Mucosa of rectum (tissue), 2 donors: ENCODE results near the gene GABRR2.

Experiments used
- H3K27ac ChIP-seq, 2 donors: one replicate each; pipeline ENCODE4 v1.7.0; 2013; ENCODE audit warnings: inconsistent platforms in 2 of 2, low read depth in 2 of 2, low read length in 2 of 2
- H3K27me3 ChIP-seq, 2 donors: one replicate each; pipeline ENCODE4 v1.7.0; 2013; ENCODE audit warnings: low read length in 2 of 2; ENCODE audit not compliant: control insufficient read depth in 2 of 2, insufficient read depth in 2 of 2
- H3K36me3 ChIP-seq, 2 donors: one replicate each; pipeline ENCODE4 v1.7.0; 2013; ENCODE audit warnings: low read length in 2 of 2; ENCODE audit not compliant: control insufficient read depth in 2 of 2, insufficient read depth in 2 of 2
- H3K4me1 ChIP-seq, 2 donors: one replicate each; pipeline ENCODE4 v1.7.0; 2013; ENCODE audit warnings: low read length in 2 of 2, mild to moderate bottlenecking in 1 of 2; ENCODE audit not compliant: control insufficient read depth in 2 of 2, insufficient read depth in 2 of 2
- H3K4me3 ChIP-seq, 2 donors: one replicate each; pipeline ENCODE4 v1.7.0; 2013; ENCODE audit warnings: low read length in 2 of 2
- H3K9ac ChIP-seq, 2 donors: one replicate each; pipeline ENCODE4 v1.7.0; 2013; ENCODE audit warnings: low read length in 2 of 2, low read depth in 1 of 2, mild to moderate bottlenecking in 1 of 2
- H3K9me3 ChIP-seq, 2 donors: one replicate each; pipeline ENCODE4 v1.7.0; 2013; ENCODE audit warnings: low read length in 2 of 2; ENCODE audit not compliant: control insufficient read depth in 2 of 2
- donor health status: healthy.
- donor health status: Normal muscosa, but diverticular disease.

GABRR2 gene

GRCh38 chr6:89315249-89315885 lies at the start of gene GABRR2:
TSS of gene GABRR2 (minus strand) at chr6:89315299. CDS start at chr6:89315165, 134 bp downstream.
- peaks cover 0 to 3% of the 10 kb centered on the region in 2 donors for H3K36me3 ChIP-seq
- no peaks in the 10 kb centered on the region for H3K27me3 ChIP-seq
- no peak within 1 kb of the TSS for H3K4me3 ChIP-seq
- no peak within 1 kb of the TSS for H3K9ac ChIP-seq
- H3K9me3 ChIP-seq = no peaks in the 10 kb centered on the region
- H3K4me1 ChIP-seq = peaks cover 14 to 20% of the 10 kb centered on the region in 2 donors
- no peak within 1 kb of the TSS for H3K27ac ChIP-seq

- Histone ChIP-seq H3K27ac (no peak overlapping the region), H3K9me3 (no peaks in the 10 kb centered on the region), H3K4me1 (no peaks in the 10 kb centered on the region), H3K27me3 (no peaks in the 10 kb centered on the region), H3K36me3 (no peaks in the 10 kb centered on the region), H3K9ac (no peak overlapping the region), H3K4me3 (no peak overlapping the region)
Measured at GRCh38 chr6:89364586-89364985, 49.5 kb upstream of the GABRR2 start.

DNA sequence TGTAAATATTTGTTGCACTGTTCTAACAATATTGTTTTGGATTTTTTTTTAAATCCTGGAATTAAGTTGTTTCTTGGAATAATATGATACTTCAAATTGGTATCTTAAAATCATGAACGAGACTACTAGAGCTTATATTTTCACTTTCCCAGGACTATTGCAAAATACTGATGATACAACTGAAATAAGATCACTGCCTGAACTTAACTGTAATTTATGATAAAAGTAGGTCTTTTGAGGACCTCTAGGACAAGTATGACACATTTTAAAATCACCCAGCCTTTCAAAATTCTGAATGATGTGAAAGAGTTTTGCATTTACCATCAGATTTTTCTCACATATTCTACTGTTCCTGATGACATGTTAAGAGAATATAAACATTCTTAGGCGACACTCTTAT lies 46.1 kb upstream of the GABRR2 start:
- Histone ChIP-seq H3K9ac (no peak overlapping the region), H3K27me3 (no peaks in the 10 kb centered on the region), H3K9me3 (no peaks in the 10 kb centered on the region), H3K4me3 (no peak overlapping the region), H3K36me3 (no peaks in the 10 kb centered on the region), H3K27ac (no peak overlapping the region), H3K4me1 (no peaks in the 10 kb centered on the region)

GRCh38 chr6:89360415-89360999 lies 45.4 kb upstream of the GABRR2 start:
- H3K27ac ChIP-seq = no peak overlapping the region
- no peaks in the 10 kb centered on the region for H3K9me3 ChIP-seq

DNA sequence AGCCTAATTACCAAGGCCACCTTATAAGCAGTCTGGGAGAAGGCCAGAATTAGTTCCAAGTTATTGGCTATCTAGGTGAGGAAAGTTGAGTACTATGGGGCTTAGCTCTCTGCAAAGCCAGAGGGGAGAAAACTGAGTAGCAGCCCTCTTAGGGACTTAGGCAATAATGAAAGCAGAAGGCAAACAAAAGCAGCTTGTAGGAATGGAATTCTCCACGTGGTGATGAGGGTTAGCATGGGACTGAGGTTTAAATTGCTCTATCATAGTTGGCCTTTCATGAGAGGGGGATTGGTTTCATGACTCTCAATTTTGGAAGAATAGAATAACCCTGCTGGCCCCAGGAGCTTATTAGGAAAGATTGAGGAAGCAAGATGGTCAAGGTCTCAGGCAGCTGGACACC lies 44.5 kb upstream of the GABRR2 start:
- H3K27ac ChIP-seq = no peak overlapping the region
- no peaks in the 10 kb centered on the region for H3K36me3 ChIP-seq
- no peak overlapping the region for H3K4me3 ChIP-seq
- H3K9me3 ChIP-seq = no peaks in the 10 kb centered on the region
- H3K27me3 ChIP-seq = no peaks in the 10 kb centered on the region
- no peak overlapping the region for H3K9ac ChIP-seq
- no peaks in the 10 kb centered on the region for H3K4me1 ChIP-seq

More at GRCh38 chr6:89360415-89360999, 45.4 kb upstream of the GABRR2 start:
- Histone ChIP-seq H3K4me1 (no peaks in the 10 kb centered on the region), H3K27me3 (no peaks in the 10 kb centered on the region), H3K9ac (no peak overlapping the region), H3K36me3 (no peaks in the 10 kb centered on the region), H3K4me3 (no peak overlapping the region)

- peak overlapping the region; percentile 53 to 61 for H3K27ac ChIP-seq
- H3K4me1 ChIP-seq = peaks cover 0 to 5% of the 10 kb centered on the region in 2 donors
- peak overlapping the region in 1 of 2 donors; percentile 27 for H3K4me3 ChIP-seq
- H3K27me3 ChIP-seq = no peaks in the 10 kb centered on the region
- no peaks in the 10 kb centered on the region for H3K9me3 ChIP-seq
- H3K9ac ChIP-seq = peak overlapping the region in 1 of 2 donors; percentile 47
- no peaks in the 10 kb centered on the region for H3K36me3 ChIP-seq
Measured at GRCh38 chr6:89357390-89357789, 42.3 kb upstream of the GABRR2 start.

- H3K9ac ChIP-seq = no peak overlapping the region
Measured at GRCh38 chr6:89356642-89357170, 41.6 kb upstream of the GABRR2 start.

DNA sequence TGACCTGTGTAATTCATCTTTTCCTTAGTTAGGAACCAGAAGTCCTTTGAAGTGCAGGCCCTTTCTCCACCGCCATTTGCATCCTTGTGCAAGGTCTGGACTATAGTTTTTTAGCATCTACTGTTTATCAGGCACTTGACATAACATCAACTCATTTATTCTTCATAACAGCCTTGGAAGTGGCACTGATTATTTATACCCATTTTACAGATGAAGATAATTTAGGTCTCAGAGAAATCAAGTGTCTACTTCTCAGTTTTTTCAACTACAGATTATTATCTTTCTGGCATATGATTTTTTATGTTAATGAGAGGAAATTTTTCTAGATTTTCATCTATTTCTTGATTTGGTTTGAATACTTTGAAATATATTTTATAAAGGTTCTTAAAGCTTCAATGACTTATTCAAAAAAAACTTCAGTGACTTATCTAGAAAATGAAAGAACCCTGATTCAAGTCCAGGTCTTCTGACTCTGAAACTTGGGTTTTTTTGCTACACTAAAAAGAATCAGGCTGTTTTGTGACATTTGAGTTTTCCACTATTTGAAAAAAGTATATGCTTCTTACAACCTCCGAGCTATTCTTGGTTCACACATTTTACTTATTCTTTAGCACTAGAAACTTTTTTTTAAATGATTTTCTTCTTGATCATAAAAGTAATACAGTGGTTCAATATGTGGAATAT lies 40.6 kb upstream of the GABRR2 start:
- Histone ChIP-seq H3K27me3 (no peaks in the 10 kb centered on the region), H3K9ac (no peak overlapping the region), H3K9me3 (no peaks in the 10 kb centered on the region), H3K36me3 (no peaks in the 10 kb centered on the region), H3K4me3 (no peak overlapping the region), H3K4me1 (peaks cover 8 to 12% of the 10 kb centered on the region in 2 donors), H3K27ac (no peak overlapping the region)

More at GRCh38 chr6:89356642-89357170, 41.6 kb upstream of the GABRR2 start:
- Histone ChIP-seq H3K4me3 (no peak overlapping the region), H3K9me3 (no peaks in the 10 kb centered on the region), H3K27ac (no peak overlapping the region), H3K27me3 (no peaks in the 10 kb centered on the region), H3K4me1 (peaks cover 0 to 5% of the 10 kb centered on the region in 2 donors), H3K36me3 (no peaks in the 10 kb centered on the region)

GRCh38 chr6:89353702-89354392 lies 38.7 kb upstream of the GABRR2 start:
- H3K4me1 ChIP-seq = peaks cover 17 to 18% of the 10 kb centered on the region in 2 donors
- H3K27ac ChIP-seq = peak overlapping the region; percentile 99
- H3K4me3 ChIP-seq = peak overlapping the region; percentile 97 to 99

More at GRCh38 chr6:89353702-89354392, 38.7 kb upstream of the GABRR2 start:
- H3K9me3 ChIP-seq = no peaks in the 10 kb centered on the region
- no peaks in the 10 kb centered on the region for H3K36me3 ChIP-seq
- H3K27me3 ChIP-seq = no peaks in the 10 kb centered on the region
- peak overlapping the region; percentile 27 to 96 for H3K9ac ChIP-seq
